Panc1 (cell line): ENCODE results near the gene TRIM49.
"Not testable (repeated sequence)": the region's sequence is repeated elsewhere in the genome, so short reads cannot be mapped to it uniquely, and the experiment has no call there.

Experiments used
- POLR2AphosphoS5 ChIP-seq: IDR thresholded peaks from 2 replicates; pipeline ENCODE4 v1.6.1; 2012; ENCODE audit warnings: mild to moderate bottlenecking, low read depth, low read length, moderate library complexity
- SIN3A ChIP-seq: IDR thresholded peaks from 2 replicates; pipeline ENCODE4 v1.6.1; 2012; ENCODE audit warnings: low read depth, mild to moderate bottlenecking, low read length, moderate library complexity, borderline replicate concordance; ENCODE audit not compliant: insufficient read depth
- TF ChIP-seq, protein P1 (sequence below): fragments of 450-650 bp; IDR thresholded peaks from 2 replicates; pipeline ENCODE4 v1.5.1; 2017; ENCODE audit warnings: mild to moderate bottlenecking
- TF ChIP-seq, protein P2 (sequence below), 2 experiments: IDR thresholded peaks; 2 replicates each; pipeline ENCODE4 v1.6.1; 2011 to 2012; ENCODE audit warnings: low read depth in 2 of 2, control low read depth in 1 of 2, low read length in 1 of 2, mild to moderate bottlenecking in 1 of 2, moderate library complexity in 1 of 2; ENCODE audit not compliant: insufficient read depth in 1 of 2

DNA sequence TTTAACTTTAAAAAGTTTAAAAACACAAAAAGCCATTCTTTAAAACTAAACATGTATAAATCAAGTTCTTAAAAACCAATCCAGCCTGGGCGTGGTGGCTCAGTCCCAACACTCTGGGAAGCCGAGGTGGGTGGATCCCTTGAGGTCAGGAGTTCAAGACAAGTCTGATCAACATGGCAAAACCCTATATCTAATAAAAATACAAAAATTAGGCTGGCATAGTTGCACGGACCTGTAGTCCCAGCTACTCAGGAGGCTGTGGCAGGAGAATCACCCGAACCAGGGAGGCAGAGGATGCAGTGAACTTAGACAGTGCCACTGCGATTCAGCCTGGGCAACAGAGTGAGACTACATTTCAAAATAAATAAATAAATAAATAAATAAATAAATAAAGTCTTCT, 5.2 kb upstream of the TRIM49 start:
- TF ChIP-seq, protein P1, sequence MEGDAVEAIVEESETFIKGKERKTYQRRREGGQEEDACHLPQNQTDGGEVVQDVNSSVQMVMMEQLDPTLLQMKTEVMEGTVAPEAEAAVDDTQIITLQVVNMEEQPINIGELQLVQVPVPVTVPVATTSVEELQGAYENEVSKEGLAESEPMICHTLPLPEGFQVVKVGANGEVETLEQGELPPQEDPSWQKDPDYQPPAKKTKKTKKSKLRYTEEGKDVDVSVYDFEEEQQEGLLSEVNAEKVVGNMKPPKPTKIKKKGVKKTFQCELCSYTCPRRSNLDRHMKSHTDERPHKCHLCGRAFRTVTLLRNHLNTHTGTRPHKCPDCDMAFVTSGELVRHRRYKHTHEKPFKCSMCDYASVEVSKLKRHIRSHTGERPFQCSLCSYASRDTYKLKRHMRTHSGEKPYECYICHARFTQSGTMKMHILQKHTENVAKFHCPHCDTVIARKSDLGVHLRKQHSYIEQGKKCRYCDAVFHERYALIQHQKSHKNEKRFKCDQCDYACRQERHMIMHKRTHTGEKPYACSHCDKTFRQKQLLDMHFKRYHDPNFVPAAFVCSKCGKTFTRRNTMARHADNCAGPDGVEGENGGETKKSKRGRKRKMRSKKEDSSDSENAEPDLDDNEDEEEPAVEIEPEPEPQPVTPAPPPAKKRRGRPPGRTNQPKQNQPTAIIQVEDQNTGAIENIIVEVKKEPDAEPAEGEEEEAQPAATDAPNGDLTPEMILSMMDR = not testable (repeated sequence)
- not testable (repeated sequence) for TF ChIP-seq POLR2AphosphoS5, SIN3A
- TF ChIP-seq, protein P2, sequence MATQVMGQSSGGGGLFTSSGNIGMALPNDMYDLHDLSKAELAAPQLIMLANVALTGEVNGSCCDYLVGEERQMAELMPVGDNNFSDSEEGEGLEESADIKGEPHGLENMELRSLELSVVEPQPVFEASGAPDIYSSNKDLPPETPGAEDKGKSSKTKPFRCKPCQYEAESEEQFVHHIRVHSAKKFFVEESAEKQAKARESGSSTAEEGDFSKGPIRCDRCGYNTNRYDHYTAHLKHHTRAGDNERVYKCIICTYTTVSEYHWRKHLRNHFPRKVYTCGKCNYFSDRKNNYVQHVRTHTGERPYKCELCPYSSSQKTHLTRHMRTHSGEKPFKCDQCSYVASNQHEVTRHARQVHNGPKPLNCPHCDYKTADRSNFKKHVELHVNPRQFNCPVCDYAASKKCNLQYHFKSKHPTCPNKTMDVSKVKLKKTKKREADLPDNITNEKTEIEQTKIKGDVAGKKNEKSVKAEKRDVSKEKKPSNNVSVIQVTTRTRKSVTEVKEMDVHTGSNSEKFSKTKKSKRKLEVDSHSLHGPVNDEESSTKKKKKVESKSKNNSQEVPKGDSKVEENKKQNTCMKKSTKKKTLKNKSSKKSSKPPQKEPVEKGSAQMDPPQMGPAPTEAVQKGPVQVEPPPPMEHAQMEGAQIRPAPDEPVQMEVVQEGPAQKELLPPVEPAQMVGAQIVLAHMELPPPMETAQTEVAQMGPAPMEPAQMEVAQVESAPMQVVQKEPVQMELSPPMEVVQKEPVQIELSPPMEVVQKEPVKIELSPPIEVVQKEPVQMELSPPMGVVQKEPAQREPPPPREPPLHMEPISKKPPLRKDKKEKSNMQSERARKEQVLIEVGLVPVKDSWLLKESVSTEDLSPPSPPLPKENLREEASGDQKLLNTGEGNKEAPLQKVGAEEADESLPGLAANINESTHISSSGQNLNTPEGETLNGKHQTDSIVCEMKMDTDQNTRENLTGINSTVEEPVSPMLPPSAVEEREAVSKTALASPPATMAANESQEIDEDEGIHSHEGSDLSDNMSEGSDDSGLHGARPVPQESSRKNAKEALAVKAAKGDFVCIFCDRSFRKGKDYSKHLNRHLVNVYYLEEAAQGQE (IDR thresholded peaks at IDR 0.05; ENCODE audit: insufficient read depth in 1 of 2, low read depth in 2 of 2, low read length in 1 of 2) = not testable (repeated sequence)
